Mammary epithelial cell (primary cell): ENCODE data around the gene TBXAS1.

Experiments used
- EZH2 ChIP-seq: IDR thresholded peaks from 2 replicates; pipeline ENCODE4 v1.6.1; 2012; ENCODE audit warnings: low read length, inconsistent platforms, borderline replicate concordance
- TF ChIP-seq, protein P1 (sequence below), 2 donors: IDR thresholded peaks in 1 of 2; conservative IDR thresholded peaks in 1 of 2; 2 replicates each; pipeline ENCODE4 v1.5.1; 2011 to 2012; ENCODE audit warnings: inconsistent platforms in 2 of 2, low read length in 2 of 2, mild to moderate bottlenecking in 2 of 2, control low read depth in 1 of 2, low read depth in 1 of 2; ENCODE audit not compliant: insufficient read depth in 1 of 2; ENCODE audit errors: extremely low read depth in 1 of 2

DNA sequence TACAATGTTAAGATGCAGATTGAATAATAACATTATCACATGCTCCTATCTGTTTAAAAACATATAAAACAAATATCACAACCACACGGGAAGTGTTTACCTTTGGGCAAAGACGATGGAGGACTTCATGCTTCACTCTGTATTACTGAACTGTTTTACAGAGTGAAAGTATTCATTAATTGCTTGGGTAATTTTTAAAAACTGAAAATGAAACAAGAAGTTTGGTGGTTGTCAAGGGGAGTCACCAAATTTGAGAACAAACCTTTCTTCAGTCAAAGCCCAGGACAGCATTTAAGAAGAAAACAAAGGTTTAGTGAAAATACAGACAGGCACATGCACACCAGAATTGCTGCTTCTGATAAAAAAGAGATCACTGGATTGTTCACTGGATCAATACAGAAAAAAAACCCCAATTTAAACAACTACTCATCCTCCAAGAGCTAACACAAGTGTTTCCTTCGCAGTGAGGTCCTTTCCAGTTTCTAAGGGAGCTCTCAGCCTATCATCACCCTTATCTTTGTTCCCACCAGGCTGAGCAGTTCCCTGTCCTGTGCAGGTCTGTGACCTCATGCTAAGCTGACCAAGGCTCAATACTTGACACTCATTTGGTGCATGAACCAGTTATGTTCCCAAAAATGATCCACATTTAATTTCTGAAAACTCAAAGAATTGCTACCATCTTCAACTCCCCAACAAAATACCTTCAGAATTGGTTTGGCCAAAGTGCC lies 224.9 kb downstream of the TBXAS1 start:
- TF ChIP-seq, protein P1, sequence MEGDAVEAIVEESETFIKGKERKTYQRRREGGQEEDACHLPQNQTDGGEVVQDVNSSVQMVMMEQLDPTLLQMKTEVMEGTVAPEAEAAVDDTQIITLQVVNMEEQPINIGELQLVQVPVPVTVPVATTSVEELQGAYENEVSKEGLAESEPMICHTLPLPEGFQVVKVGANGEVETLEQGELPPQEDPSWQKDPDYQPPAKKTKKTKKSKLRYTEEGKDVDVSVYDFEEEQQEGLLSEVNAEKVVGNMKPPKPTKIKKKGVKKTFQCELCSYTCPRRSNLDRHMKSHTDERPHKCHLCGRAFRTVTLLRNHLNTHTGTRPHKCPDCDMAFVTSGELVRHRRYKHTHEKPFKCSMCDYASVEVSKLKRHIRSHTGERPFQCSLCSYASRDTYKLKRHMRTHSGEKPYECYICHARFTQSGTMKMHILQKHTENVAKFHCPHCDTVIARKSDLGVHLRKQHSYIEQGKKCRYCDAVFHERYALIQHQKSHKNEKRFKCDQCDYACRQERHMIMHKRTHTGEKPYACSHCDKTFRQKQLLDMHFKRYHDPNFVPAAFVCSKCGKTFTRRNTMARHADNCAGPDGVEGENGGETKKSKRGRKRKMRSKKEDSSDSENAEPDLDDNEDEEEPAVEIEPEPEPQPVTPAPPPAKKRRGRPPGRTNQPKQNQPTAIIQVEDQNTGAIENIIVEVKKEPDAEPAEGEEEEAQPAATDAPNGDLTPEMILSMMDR (conservative IDR thresholded peaks at IDR 0.05 in 1 of 2, IDR thresholded peaks at IDR 0.05 in 1 of 2; ENCODE audit: extremely low read depth in 1 of 2, insufficient read depth in 1 of 2, low read depth in 1 of 2, low read length in 2 of 2), result no peak
- TF ChIP-seq EZH2, result no peak
